ENCODE measurements around the gene SRRM4.
"Not testable (repeated sequence)": the region's sequence is repeated elsewhere in the genome, so short reads cannot be mapped to it uniquely, and the experiment has no call there.

SRRM4 gene

GRCh38 chr12:119071638-119072231, 90.4 kb downstream of the SRRM4 start:
- no peak for DNase-seq (ENCODE audit: low read depth)

DNA sequence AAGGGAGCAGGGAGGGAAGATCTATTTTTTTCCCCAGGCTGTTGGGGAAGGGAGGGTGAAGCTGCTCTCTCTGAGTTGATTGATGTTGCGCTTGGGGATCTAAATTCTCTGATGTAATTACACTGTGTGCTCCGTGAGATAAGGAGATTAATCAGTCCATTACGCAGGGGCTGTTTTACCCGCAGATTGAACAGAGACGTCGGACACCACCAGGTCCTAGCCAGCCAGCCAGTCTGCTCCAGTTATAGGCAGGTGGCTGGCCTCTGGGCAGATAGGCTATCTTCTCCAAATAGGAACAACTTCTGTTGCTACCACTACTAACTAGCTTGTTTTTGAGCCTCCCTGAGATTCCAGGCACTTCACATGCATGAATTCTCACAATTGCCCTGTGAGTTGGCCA, 91.1 kb downstream of the SRRM4 start:
- no peak for DNase-seq (ENCODE audit: low read depth)

DNA sequence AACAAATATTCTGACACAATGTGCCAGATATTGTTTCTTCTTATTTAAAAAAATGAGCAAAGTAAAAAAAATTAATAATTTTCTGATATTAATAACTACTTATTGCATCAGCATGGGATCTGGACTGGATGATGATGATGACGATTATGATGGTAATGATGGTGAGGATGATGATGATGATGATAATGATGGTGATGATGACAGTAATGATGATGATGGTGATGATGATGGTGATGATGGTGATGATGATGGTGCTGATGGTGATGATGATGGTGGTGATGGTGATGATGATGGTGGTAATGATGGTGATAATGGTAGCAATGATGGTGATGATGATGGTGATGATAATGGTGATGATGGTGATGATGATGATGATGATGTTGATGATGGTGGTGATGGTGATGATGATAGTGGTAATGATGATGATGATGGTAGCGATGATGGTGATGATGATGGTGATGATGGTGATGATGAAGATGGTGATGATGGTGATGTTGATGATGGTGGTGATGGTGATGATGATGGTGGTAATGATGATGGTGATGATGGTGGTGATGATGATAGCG, 94.0 kb downstream of the SRRM4 start:
- DNase-seq (ENCODE audit: low read depth): no peak

DNA sequence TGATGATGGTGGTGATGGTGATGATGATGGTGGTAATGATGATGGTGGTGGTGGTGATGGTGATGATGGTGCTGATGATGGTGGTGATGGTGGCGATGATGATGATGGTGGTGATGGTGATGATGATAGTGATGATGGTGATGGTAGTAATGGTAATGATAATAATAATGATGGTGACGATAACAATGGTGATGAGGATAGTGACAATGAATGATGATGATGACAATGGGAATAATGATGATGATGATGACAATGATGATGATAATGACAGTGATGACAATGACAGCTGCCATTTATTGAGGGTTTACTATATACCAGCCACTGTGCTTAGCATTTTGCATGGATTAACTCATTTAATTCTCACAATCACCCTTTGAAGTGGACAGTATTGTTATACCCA, 94.6 kb downstream of the SRRM4 start:
- DNase-seq (ENCODE audit: low read depth): no peak

GRCh38 chr12:119079530-119079929, 98.2 kb downstream of the SRRM4 start:
- DNase-seq (ENCODE audit: low read depth): no peak

- DNase-seq (ENCODE audit: low read depth): no peak
Measured at GRCh38 chr12:119082016-119082415, 100.7 kb downstream of the SRRM4 start.

DNA sequence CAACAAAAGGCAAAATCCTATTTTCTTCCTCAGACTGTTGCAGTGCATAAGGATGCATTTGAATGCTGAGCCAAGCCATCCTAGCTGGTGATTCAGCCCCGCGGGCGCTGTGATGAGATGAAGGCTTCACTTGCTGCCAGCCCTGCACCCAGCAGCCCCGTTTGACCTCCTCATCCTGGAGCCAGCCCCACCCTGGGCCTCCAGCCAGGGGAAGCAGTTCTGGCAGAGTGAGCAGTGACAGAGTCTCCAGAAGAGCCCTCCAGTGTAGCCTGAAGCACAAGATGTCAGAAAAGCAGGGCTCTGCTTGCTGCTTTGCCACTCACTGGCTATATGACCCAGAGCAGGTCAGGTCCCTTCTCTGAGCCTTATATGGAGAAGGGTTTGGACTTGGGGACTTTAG, 101.2 kb downstream of the SRRM4 start:
- DNase-seq (ENCODE audit: low read depth): no peak

- no peak for DNase-seq (ENCODE audit: low read depth)
Measured at GRCh38 chr12:119088685-119089379, 107.5 kb downstream of the SRRM4 start.

GRCh38 chr12:119089380-119090013, 108.2 kb downstream of the SRRM4 start:
- no peak for DNase-seq (ENCODE audit: low read depth)

GRCh38 chr12:119090276-119090675, 108.9 kb downstream of the SRRM4 start:
- no peak for DNase-seq (ENCODE audit: low read depth)

GRCh38 chr12:119090865-119091264, 109.5 kb downstream of the SRRM4 start:
- DNase-seq (ENCODE audit: low read depth): no peak

DNA sequence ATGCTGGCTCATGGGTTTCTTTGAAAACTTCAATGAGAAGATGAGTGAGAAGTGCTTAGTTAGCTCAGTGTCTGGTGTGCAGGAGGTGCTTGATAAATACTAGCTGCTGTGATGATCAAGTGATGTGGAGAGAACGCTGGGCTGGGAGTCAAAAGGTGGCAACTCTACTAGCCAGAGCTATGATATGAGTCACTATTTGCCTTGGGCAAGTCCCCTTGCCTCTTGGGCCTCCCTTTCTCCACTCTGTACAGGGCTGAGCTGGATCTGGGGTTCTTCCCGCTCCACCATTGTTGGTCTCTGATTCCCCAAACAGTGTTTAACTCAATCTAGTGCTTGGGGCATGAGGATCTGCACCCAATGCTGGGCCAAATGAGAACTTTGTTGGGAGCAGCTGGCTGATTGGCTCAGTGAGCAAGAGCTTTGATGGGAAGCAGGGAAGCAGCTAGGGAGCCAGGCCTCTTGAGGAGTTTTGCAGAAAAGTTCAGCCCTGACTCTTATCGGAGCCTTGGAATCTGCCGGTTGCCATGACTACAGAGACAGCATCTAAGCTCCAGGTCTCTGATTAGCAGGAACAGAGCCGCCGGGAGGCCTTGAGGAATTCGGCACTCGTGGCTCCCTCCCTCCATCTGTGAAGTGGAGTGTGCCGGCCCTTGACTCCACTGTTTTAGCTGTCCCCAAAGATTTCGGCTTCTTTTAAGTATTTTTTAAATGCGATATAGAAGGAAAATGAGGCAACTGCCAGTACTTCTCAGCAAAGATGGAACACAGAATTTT, 115.3 kb downstream of the SRRM4 start:
- DNase-seq (ENCODE audit: low read depth): no peak

- DNase-seq (ENCODE audit: low read depth): no peak
Measured at GRCh38 chr12:119100933-119101332, 119.6 kb downstream of the SRRM4 start.

- no peak for DNase-seq (ENCODE audit: low read depth)
Measured at GRCh38 chr12:119102274-119102673, 120.9 kb downstream of the SRRM4 start.

GRCh38 chr12:119102714-119103113, 121.4 kb downstream of the SRRM4 start:
- no peak for DNase-seq (ENCODE audit: low read depth)

- DNase-seq (ENCODE audit: low read depth): not testable (repeated sequence)
Measured at GRCh38 chr12:119104969-119105368, 123.6 kb downstream of the SRRM4 start.

DNA sequence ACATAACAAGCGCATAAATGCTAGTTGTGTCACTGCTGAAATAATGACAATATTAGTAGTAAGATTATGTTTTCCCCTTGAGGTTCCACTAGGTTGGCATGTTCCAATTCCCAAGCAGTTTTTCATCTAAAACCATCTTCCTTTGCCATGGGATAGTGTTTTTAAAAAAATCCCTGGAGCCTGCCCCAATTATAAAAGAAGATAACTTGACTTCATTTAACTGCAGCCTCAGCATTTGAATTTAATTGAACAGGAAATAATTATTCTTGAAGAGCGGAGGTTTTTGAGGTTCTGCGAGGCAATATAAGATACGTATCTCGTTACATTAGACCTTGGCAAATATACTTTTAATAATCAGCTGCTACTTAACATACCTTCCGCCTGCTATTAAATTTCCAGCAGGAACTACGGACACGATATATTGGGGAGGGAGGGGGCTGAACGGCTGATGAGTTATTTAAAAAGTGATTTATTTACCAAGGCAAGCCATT, 132.2 kb downstream of the SRRM4 start:
- no peak for DNase-seq (ENCODE audit: low read depth)

DNA sequence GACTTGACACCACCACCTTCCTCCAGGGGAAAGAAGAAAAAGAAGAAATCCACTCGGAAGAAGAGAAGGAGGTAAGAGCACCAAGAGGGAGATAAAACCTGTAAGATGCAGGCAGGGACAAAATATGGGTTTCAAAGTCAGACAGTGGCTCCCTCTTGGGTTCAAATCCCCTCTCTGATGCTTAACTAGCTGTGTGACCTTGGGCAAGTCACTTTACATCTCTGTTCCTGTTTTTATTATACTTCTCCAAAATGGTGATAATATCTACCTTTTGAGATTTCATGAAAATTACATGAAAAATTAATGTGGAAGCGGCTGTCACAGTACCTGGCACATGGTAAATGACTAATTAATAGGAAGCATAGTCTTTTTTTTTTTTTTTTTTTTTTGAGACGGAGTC, 133.0 kb downstream of the SRRM4 start:
- no peak for DNase-seq (ENCODE audit: low read depth)

DNA sequence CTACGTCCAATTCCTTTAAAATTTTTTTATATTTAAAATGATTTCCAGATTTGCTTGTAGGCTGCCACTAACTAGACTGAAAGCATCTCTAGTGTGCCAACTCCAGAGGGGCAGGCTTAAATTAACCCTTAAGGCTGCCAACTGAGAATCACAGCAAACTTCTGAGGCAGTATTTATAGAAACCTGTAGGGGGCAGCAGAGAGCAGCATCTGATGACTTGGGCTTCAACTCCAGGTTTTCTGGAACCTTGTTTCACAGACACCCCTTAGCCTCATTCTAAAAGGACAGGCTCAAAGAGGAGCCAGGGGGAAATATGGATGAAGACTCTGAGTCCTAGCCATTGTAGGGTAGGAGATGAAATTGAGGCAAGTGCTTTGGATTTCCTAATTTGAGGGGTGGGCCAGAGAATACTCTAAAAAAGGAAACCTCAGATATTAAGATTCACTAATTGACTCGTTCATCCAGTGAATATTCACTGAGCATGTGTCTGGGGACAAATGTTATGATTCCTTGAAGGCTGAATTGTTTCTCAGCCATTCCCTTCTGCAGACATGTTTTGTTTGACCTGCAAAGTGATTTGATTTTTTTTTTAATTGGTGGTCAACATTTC, 134.1 kb downstream of the SRRM4 start:
- DNase-seq (ENCODE audit: low read depth): no peak

GRCh38 chr12:119117936-119118335, 136.6 kb downstream of the SRRM4 start:
- no peak for DNase-seq (ENCODE audit: low read depth)

DNA sequence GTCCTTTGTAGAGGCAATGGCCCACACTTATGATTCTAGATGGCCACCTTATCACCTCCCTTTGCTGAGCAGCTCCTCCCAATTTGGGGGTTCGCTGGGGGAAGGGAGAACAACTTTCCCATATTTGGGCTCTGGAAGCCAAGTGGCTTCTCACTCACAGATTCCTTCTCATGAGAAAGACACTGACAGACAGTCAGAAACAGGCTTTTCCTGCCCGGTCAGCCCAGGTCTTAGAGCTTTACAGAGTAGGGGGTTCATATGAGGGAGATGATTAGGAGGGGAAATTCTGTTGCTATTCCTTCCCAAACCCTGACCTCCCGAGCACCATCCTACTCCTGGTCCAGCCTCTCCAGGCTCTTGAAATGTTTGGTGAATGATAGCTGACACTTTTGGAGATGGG, 137.3 kb downstream of the SRRM4 start:
- no peak for DNase-seq (ENCODE audit: low read depth)

- DNase-seq (ENCODE audit: low read depth): no peak
Measured at GRCh38 chr12:119122047-119122446, 140.7 kb downstream of the SRRM4 start.

Data from iris pigment epithelial cell (primary cell).